Thyroid gland (tissue), 4 donors: ENCODE data around the gene RFPL4A.

Experiments used
- CTCF ChIP-seq, 6 experiments: fragments of 200-600 bp in 3 of 6; fragments of 450-650 bp in 3 of 6; sonication (generic) in 3 of 6; IDR thresholded peaks; one replicate each; pipeline ENCODE4 v1.5.1; 2016 to 2019; ENCODE audit warnings: antibody characterized with exemption in 6 of 6, mild to moderate bottlenecking in 2 of 6, inconsistent platforms in 1 of 6, moderate library complexity in 1 of 6
- POLR2A ChIP-seq, 2 donors: fragments of 450-650 bp; IDR thresholded peaks; one replicate each; pipeline ENCODE4 v1.6.1; 2017; ENCODE audit warnings: antibody characterized with exemption in 2 of 2, mild to moderate bottlenecking in 2 of 2, moderate library complexity in 1 of 2

DNA sequence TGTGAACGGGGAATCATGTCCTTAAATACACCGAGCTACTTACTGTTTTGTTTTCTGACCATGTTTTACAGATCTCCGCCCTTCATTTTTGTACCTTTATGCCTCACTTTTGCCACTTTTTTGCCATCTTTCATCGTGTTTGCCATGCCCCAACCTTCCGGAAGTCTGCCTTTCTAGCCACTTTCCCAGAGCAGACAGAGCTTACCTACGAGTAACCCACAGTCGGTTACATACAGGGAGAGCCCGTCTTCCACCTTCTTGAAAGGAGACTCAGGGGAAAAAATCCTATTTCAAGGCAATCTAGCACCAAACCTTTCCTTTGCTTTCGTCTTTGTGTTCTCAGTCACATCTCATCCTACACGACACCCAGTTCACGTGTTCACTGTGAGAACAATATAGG lies 36.1 kb downstream of the RFPL4A start:
- TF ChIP-seq CTCF (IDR thresholded peaks at IDR 0.05) (no peak), POLR2A (IDR thresholded peaks at IDR 0.05) (no peak)
